Thyroid gland (tissue), 4 donors: Measurements from ENCODE around the gene SLC35F6. TPM values are rescaled to one million over a fixed set of nuclear protein-coding genes. Genes with fewer than 3 reads are reported as not detected.
"Not testable (repeated sequence)": the region's sequence is repeated elsewhere in the genome, so short reads cannot be mapped to it uniquely, and the experiment has no call there.

Experiments used
- DNase-seq, 2 donors: peaks; one replicate each; pipeline ENCODE4 v3.0.0-alpha.2; 2019
- H3K27ac ChIP-seq, 3 donors: fragments of 200-600 bp; sonication (generic); 1 replicate in 2 of 3; 2 replicates in 1 of 3; pipeline ENCODE4 v1.5.1; 2016 to 2019; ENCODE audit warnings: mild to moderate bottlenecking in 1 of 3, moderate library complexity in 1 of 3
- H3K27me3 ChIP-seq: fragments of 200-600 bp; sonication (generic); one replicate; pipeline ENCODE4 v1.5.1; 2019
- H3K36me3 ChIP-seq, 2 donors: fragments of 200-600 bp; sonication (generic); one replicate each; pipeline ENCODE4 v1.5.1; 2016 to 2019
- H3K4me1 ChIP-seq, 2 donors: fragments of 200-600 bp; sonication (generic); one replicate each; pipeline ENCODE4 v1.5.1; 2017 to 2019
- H3K4me3 ChIP-seq, 3 donors: fragments of 200-600 bp; sonication (generic); replicated peaks in 1 of 3; 1 replicate in 2 of 3; 2 replicates in 1 of 3; pipeline ENCODE4 v1.5.1; 2016; ENCODE audit warnings: mild to moderate bottlenecking in 1 of 3
- H3K9me3 ChIP-seq: fragments of 200-600 bp; sonication (generic); one replicate; pipeline ENCODE4 v1.5.1; 2017
- CTCF ChIP-seq, 6 experiments: fragments of 200-600 bp in 3 of 6; fragments of 450-650 bp in 3 of 6; sonication (generic) in 3 of 6; IDR thresholded peaks; one replicate each; pipeline ENCODE4 v1.5.1; 2016 to 2019; ENCODE audit warnings: antibody characterized with exemption in 6 of 6, mild to moderate bottlenecking in 2 of 6, inconsistent platforms in 1 of 6, moderate library complexity in 1 of 6
- POLR2A ChIP-seq, 2 donors: fragments of 450-650 bp; IDR thresholded peaks; one replicate each; pipeline ENCODE4 v1.6.1; 2017; ENCODE audit warnings: antibody characterized with exemption in 2 of 2, mild to moderate bottlenecking in 2 of 2, moderate library complexity in 1 of 2
- WGBS, 2 donors: methylation state at CpG; one replicate each; pipeline ENCODE4 v1.1.5; 2017; 5-methylcytosine and 5-hydroxymethylcytosine counted together
- intact Hi-C: fragments of 100-400 bp; cut with DNase I; formaldehyde crosslinking; loops from one replicate; pipeline ENCODE4 v1.15.1; 2023
- total RNA-seq, 4 donors: library from RNA; depleted of rRNA; stranded (reverse); fragments of >200 nt; gene quantifications; one replicate each; pipeline ENCODE4 v1.2.3, GENCODE V29; 2016

SLC35F6 gene
- total RNA-seq, 4 donors from 2014 or later: 73.1 to 91.2 (median 80.7) TPM

GRCh38 chr2:26793518-26793917 is 29.4 kb downstream of the SLC35F6 start:
- H3K4me3 ChIP-seq: no peak overlapping the region
- no peaks in the 10 kb centered on the region for H3K27me3 ChIP-seq
- DNase-seq: no peak
- H3K36me3 ChIP-seq: no peaks in the 10 kb centered on the region
- TF ChIP-seq CTCF (IDR thresholded peaks at IDR 0.05): no peak
- TF ChIP-seq POLR2A (IDR thresholded peaks at IDR 0.05): no peak
- WGBS, 2 donors: 93% methylated on average over 3 of the region's 3 CpGs
- no peaks in the 10 kb centered on the region for H3K9me3 ChIP-seq
- H3K4me1 ChIP-seq: no peaks in the 10 kb centered on the region
- intact Hi-C loops: no loop called here
- H3K27ac ChIP-seq: no peak overlapping the region

GRCh38 chr2:26795135-26795534 is 31.1 kb downstream of the SLC35F6 start:
- H3K4me1 ChIP-seq, H3K36me3 ChIP-seq, H3K4me3 ChIP-seq, H3K27me3 ChIP-seq, H3K27ac ChIP-seq, DNase-seq, intact Hi-C loops, H3K9me3 ChIP-seq: not testable (repeated sequence)
- WGBS, 2 donors: 98 to 100% methylated on average over 7 to 17 of the region's 17 CpGs

GRCh38 chr2:26801328-26801727 is 37.2 kb downstream of the SLC35F6 start:
- no peaks in the 10 kb centered on the region for H3K27me3 ChIP-seq
- DNase-seq: no peak
- H3K27ac ChIP-seq: no peak overlapping the region
- no peaks in the 10 kb centered on the region for H3K4me1 ChIP-seq
- H3K4me3 ChIP-seq: no peak overlapping the region
- TF ChIP-seq CTCF (IDR thresholded peaks at IDR 0.05) (no peak), POLR2A (IDR thresholded peaks at IDR 0.05) (no peak)
- H3K36me3 ChIP-seq: no peaks in the 10 kb centered on the region
- no peaks in the 10 kb centered on the region for H3K9me3 ChIP-seq
- WGBS, 2 donors: 68 to 92% methylated on average over 4 of the region's 4 CpGs
- intact Hi-C loops: no loop called here

GRCh38 chr2:26801796-26802195 is 37.7 kb downstream of the SLC35F6 start:
- DNase-seq: no peak
- no peak for TF ChIP-seq CTCF (IDR thresholded peaks at IDR 0.05)
- no peak for TF ChIP-seq POLR2A (IDR thresholded peaks at IDR 0.05)
- no peaks in the 10 kb centered on the region for H3K4me1 ChIP-seq
- intact Hi-C loops: no loop called here
- no peak overlapping the region for H3K27ac ChIP-seq
- H3K36me3 ChIP-seq: no peaks in the 10 kb centered on the region
- H3K9me3 ChIP-seq: no peaks in the 10 kb centered on the region
- H3K4me3 ChIP-seq: no peak overlapping the region
- no peaks in the 10 kb centered on the region for H3K27me3 ChIP-seq
- 96 to 97% methylated on average over 7 of the region's 7 CpGs for WGBS, 2 donors

- intact Hi-C loops: no loop called here
- Histone ChIP-seq H3K9me3 (no peaks in the 10 kb centered on the region), H3K36me3 (no peaks in the 10 kb centered on the region), H3K4me3 (no peak overlapping the region), H3K27ac (no peak overlapping the region), H3K4me1 (no peaks in the 10 kb centered on the region), H3K27me3 (no peaks in the 10 kb centered on the region)
- no peak for TF ChIP-seq CTCF (IDR thresholded peaks at IDR 0.05)
- no peak for TF ChIP-seq POLR2A (IDR thresholded peaks at IDR 0.05)
- no peak for DNase-seq
- 74 to 92% methylated on average over 5 of the region's 5 CpGs for WGBS, 2 donors
Observed at GRCh38 chr2:26805241-26805676, 41.2 kb downstream of the SLC35F6 start.
